Ovary (tissue), 9 donors: ENCODE measurements around the gene MAD1L1. TPM values are rescaled to one million over a fixed set of nuclear protein-coding genes. Genes with fewer than 3 reads are reported as not detected.
A peak's percentile ranks its signal among the peaks of the same experiment; 100 is the strongest.
"Not testable (repeated sequence)": the region's sequence is repeated elsewhere in the genome, so short reads cannot be mapped to it uniquely, and the experiment has no call there.

Experiments
- DNase-seq, 5 donors: peaks; one replicate each; pipeline ENCODE4 v3.0.0-alpha.2; 2019 to 2020
- H3K27ac ChIP-seq, 2 donors: fragments of 200-600 bp; one replicate each; pipeline versions ENCODE4 v1.5.1 to v1.8.0; 2019 to 2022
- H3K27me3 ChIP-seq: fragments of 200-600 bp; one replicate; pipeline ENCODE4 v1.8.0; 2022
- H3K36me3 ChIP-seq: fragments of 200-600 bp; sonication (generic); one replicate; pipeline ENCODE4 v1.5.1; 2019
- H3K4me1 ChIP-seq: one replicate; pipeline ENCODE4 v1.8.1; 2013; ENCODE audit warnings: mild to moderate bottlenecking, moderate library complexity; ENCODE audit not compliant: insufficient read depth
- H3K4me3 ChIP-seq: fragments of 200-600 bp; sonication (generic); one replicate; pipeline ENCODE4 v1.5.1; 2017
- H3K9me3 ChIP-seq, 2 donors: fragments of 200-600 bp in 1 of 2; sonication (generic) in 1 of 2; one replicate each; pipeline versions ENCODE4 v1.5.1 to v1.8.1; 2013 to 2019; ENCODE audit warnings: mild to moderate bottlenecking in 1 of 2, moderate library complexity in 1 of 2
- EP300 ChIP-seq: sonication (generic); formaldehyde crosslinking; IDR thresholded peaks from one replicate; pipeline ENCODE4 v1.6.1; 2017; ENCODE audit warnings: antibody characterized with exemption
- POLR2A ChIP-seq: fragments of 450-650 bp; IDR thresholded peaks from one replicate; pipeline ENCODE4 v1.6.1; 2017; ENCODE audit warnings: antibody characterized with exemption, mild to moderate bottlenecking, moderate library complexity
- WGBS, 3 donors: extraction: QIAGEN DNeasy Blood & Tissue Kit in 1 of 3; methylation state at CpG; one replicate each; pipeline versions ENCODE4 v1.1.5 to v1.1.7; 2013 to 2017; 5-methylcytosine and 5-hydroxymethylcytosine counted together
- intact Hi-C, 4 donors: fragments of 100-400 bp; cut with DNase I; formaldehyde crosslinking; loops; one replicate each; pipeline versions ENCODE4 v1.11.0 to v1.15.1; 2022 to 2023
- polyA plus RNA-seq, 2 donors: library from polyadenylated mRNA; stranded (reverse); fragments of 200-250 nt in 1 of 2; fragments of 350-450 nt in 1 of 2; fragmentation: Illumina TruSeq in 1 of 2; extraction: RNeasy Lipid Tissue Mini Kit (QIAGEN cat#74804) in 1 of 2; gene quantifications; one replicate each; pipeline ENCODE4 v1.2.3, GENCODE V29; 2013 to 2014
- total RNA-seq, 7 donors: library from RNA; depleted of rRNA in 2 of 7; stranded (reverse); fragments of >200 nt in 2 of 7; fragmentation: NEBNext Ultra II Directional in 3 of 7; extraction: Animal tissue kit (Norgen Biotek cat#: 25700) in 3 of 7; gene quantifications; one replicate each; pipeline versions ENCODE4 v1.1.0 to v1.2.4, GENCODE V29; 2016 to 2023
- TF ChIP-seq, protein P1 (sequence below), 3 donors: fragments of 450-650 bp in 2 of 3; fragments of 200-600 bp in 1 of 3; IDR thresholded peaks; one replicate each; pipeline versions ENCODE4 v1.5.1 to v1.8.0; 2016 to 2022; ENCODE audit warnings: antibody characterized with exemption in 3 of 3, mild to moderate bottlenecking in 1 of 3
- donor health status: DM: no; HTN: no; CAD: no; lungs with moderate emphysema.
- donor health status: DM: no; HTN: no; CAD: no.
- donor health status: Bipolar disorder and iron deficiency.
- donor health status: DM: yes; HTN: yes; CAD: no.
- donor health status: DM: no; HTN: no; CAD: no.
- donor health status: DM: yes; HTN: yes; CAD: no.

Gene MAD1L1
- total and polyA plus RNA-seq, 9 donors, result 5.9 to 36.6 (median 22.8) TPM

DNA sequence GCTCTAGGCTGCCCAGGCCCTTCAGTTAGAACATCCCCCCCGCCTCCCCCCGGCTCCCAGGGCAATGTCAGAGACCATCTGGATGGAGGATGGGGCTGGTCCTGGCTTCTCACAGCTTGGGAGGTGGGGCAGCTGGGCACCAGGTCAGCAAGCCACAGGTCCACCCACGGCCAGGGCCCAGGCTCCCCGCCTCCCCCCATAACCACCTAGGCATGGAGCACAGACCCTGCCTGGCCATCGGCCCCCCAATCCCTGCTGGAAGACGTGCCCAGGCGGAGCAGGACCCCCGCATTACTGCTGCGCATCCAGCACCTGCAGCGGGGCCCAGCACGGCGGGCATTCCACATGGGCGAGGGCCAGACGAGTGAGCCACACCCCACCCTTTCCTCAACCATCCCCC lies 393.0 kb downstream of the MAD1L1 start:
- Histone ChIP-seq H3K27ac (no peak overlapping the region), H3K9me3 (no peaks in the 10 kb centered on the region), H3K27me3 (no peaks in the 10 kb centered on the region), H3K4me3 (no peak overlapping the region), H3K4me1 (no peaks in the 10 kb centered on the region), H3K36me3 (no peaks in the 10 kb centered on the region)
- TF ChIP-seq POLR2A (no peak), EP300 (no peak)
- TF ChIP-seq, protein P1, sequence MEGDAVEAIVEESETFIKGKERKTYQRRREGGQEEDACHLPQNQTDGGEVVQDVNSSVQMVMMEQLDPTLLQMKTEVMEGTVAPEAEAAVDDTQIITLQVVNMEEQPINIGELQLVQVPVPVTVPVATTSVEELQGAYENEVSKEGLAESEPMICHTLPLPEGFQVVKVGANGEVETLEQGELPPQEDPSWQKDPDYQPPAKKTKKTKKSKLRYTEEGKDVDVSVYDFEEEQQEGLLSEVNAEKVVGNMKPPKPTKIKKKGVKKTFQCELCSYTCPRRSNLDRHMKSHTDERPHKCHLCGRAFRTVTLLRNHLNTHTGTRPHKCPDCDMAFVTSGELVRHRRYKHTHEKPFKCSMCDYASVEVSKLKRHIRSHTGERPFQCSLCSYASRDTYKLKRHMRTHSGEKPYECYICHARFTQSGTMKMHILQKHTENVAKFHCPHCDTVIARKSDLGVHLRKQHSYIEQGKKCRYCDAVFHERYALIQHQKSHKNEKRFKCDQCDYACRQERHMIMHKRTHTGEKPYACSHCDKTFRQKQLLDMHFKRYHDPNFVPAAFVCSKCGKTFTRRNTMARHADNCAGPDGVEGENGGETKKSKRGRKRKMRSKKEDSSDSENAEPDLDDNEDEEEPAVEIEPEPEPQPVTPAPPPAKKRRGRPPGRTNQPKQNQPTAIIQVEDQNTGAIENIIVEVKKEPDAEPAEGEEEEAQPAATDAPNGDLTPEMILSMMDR (IDR thresholded peaks at IDR 0.05), result no peak
- peak in 3 of 5 donors; percentile 11 to 26 (median 21) for DNase-seq
- WGBS, 3 donors, result 87 to 94% (median 89%) methylated on average over 12 to 14 of the region's 14 CpGs
- intact Hi-C loops, result no loop called here

DNA sequence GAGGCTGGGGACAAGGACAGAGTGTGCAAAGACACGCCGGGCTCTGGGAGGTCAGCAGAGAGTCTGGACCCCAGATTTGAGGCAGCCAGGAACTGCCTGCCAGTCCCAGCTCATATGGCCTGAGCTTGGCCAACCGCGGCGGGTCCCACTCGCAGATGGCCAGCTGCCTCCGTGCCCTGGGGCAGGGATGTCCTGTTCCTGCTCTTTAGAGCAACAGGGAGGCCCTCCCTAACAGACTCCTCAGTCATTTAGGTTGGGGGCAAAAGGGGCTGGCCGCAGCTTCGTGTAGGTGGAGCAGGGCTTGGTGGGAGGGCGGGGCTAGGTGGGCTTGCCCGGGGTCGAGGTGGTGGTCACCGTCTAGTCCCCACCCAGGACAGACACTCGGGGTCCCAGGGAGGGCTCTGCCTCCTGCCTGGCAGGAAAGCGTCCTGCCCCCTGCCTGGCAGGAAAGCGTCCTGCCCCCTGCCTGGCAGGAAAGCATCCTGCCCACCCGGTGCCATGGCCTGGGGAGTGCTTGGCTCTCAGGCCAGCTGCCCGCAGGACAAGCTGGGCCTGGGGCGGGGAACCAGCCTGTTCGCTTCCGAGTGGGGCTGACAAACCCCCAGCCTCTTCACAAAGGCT lies 393.7 kb downstream of the MAD1L1 start:
- H3K27me3 ChIP-seq, intact Hi-C loops, H3K36me3 ChIP-seq, H3K9me3 ChIP-seq, H3K4me1 ChIP-seq, H3K4me3 ChIP-seq, H3K27ac ChIP-seq: not testable (repeated sequence)
- peak in 2 of 5 donors; percentile 5 to 21 for DNase-seq
- WGBS, 3 donors, result 90 to 94% (median 94%) methylated on average over 13 to 21 of the region's 21 CpGs

DNA sequence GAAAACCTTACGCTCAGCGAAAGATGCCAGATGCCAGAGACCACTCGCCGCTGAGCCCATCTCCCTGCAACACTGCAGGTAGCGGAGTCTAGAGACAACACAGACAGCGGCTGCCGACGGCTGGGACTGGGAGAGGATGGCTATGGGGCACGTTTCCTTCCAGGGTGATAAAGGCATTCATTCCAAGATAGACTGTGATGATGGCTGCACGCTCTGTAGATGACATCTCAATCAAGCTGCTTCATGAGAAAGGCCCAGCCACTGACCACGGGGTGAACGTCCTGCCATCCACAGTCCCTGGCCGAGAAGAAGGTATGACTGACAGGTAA lies 394.2 kb downstream of the MAD1L1 start:
- WGBS, 3 donors, result 93 to 95% (median 93%) methylated on average over 13 of the region's 13 CpGs
- DNase-seq, H3K4me1 ChIP-seq, intact Hi-C loops, H3K27ac ChIP-seq, H3K36me3 ChIP-seq, H3K4me3 ChIP-seq, H3K9me3 ChIP-seq, H3K27me3 ChIP-seq: not testable (repeated sequence)

DNA sequence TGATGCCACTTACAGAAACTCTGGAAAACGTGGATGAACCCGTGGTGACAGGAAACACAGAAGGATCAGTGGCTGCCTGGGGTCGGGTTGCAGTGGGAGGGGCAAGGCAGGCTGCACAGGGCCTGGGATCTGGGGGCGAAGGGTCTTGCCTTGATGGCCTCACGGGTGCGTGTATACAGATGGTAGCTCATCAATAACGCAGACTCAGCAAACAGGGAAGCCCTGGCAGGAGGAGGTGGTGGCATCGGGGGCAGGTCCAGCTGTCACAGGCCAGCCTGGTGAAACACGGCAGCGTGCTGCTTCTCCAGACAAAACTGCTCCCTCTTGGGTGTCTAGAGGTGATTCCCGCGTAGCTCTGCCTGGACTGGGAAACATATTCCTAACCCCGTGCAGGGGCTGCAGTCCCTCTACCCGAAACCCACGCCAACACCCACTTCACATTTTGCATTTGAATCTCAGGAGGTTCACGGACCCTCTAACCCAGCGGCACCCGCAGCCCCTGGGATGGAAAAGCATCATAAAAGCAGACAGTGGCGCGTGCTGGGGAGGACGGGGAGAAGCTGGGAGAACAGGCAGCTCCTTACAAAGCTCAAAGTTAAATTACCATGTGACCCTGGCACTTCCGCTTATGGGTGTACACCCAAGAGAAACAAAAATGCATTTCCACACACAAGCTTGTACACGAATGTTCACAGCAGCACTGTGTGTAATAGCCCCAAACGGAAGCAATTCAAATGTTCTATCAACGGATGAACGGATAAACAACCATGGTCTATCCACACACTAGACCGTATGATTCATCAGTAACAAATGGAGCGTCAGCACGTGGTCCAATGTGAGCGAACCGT lies 394.8 kb downstream of the MAD1L1 start:
- H3K4me1 ChIP-seq, H3K36me3 ChIP-seq, H3K9me3 ChIP-seq, H3K4me3 ChIP-seq, intact Hi-C loops, H3K27me3 ChIP-seq, H3K27ac ChIP-seq: not testable (repeated sequence)
- 89 to 90% (median 90%) methylated on average over 31 of the region's 31 CpGs for WGBS, 3 donors
- peak in 2 of 5 donors; percentile 6 to 21 for DNase-seq

DNA sequence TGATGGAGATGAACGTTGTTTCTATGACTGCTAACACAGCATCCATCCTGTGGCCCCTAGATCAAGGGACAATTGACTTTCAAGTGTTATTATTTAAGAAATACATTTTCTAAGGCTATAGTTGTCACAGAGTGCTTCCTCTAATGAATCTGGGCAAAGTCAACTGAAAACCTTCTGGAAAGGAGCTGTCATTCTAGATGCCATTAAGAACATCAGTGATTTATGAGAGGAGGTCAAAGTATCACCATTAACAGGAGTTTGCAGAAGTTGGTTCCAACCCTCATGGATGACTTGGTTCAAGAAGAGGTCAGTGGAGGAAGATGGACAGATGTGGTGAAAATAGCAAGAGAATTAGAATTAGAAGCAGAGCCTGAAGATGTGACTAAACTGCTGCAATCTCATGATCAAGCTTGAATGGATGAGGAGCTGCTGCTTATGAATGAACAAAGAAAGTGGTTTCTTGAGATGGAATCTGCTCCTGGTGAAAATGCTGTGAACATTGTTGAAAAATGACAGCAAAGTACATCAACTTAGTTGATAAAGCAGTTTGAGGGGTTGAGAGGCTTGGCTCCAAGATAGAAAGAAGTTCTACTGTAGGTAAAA lies 400.7 kb downstream of the MAD1L1 start:
- H3K27ac ChIP-seq, H3K4me3 ChIP-seq, H3K36me3 ChIP-seq, DNase-seq, H3K4me1 ChIP-seq, intact Hi-C loops, H3K27me3 ChIP-seq, H3K9me3 ChIP-seq: not testable (repeated sequence)
- 74 to 89% (median 77%) methylated on average over 1 of the region's 1 CpG for WGBS, 3 donors

DNA sequence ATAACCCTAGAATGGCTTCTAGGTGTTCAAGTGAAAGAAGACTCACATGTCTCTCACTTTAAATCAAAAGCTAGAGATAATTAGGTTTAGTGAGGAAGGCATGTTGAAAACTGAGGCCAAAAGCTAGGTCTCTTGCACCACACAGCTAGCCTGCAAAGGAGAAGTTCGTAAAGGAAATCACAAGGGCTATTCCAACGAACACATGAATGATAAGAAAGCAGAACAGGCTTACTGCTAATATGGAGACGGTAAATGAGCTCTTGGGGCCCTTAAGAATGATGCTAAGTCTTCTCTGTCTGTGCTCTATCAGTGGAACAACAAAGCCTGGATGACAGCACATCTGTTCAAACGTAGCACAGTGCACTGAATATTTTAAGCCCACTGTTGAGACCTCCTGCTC lies 401.3 kb downstream of the MAD1L1 start:
- 92 to 95% (median 92%) methylated on average over 4 of the region's 4 CpGs for WGBS, 3 donors
- H3K27ac ChIP-seq, H3K36me3 ChIP-seq, H3K4me1 ChIP-seq, H3K4me3 ChIP-seq, H3K27me3 ChIP-seq, H3K9me3 ChIP-seq, intact Hi-C loops, DNase-seq: not testable (repeated sequence)

DNA sequence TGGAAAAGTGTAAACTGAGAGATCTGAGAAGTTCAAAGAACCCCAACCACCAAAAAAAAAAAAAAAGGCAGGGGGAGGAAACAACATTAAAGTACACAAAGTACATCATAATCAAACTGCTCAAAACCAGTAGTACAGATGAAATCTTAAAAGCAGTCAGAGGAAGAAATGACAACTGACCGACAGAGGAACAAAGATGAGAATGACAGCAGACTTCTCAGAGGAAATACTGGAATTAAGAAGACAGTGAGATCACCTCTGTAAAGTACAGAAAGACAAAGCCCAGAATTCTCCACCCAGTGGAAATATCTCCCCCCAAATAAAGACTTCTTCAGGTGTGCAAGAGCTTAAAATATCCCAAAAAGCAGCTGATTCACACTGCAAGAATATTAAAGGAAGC lies 403.1 kb downstream of the MAD1L1 start:
- H3K36me3 ChIP-seq, H3K27me3 ChIP-seq, H3K4me3 ChIP-seq, H3K9me3 ChIP-seq, H3K4me1 ChIP-seq, H3K27ac ChIP-seq, DNase-seq: not testable (repeated sequence)
- 90 to 100% (median 100%) methylated on average over 1 of the region's 1 CpG for WGBS, 3 donors
- intact Hi-C loops, result loop anchor here in 1 of 4 donors (5.0 kb wide), 1 partner anchor 183 kb away; no protein-coding TSS in a partner anchor
